GM19023 (cell line): Measurements from ENCODE around the gene FURIN.
"Not testable (repeated sequence)": the region's sequence is repeated elsewhere in the genome, so short reads cannot be mapped to it uniquely, and the experiment has no call there.

Experiments used
- ATAC-seq: cut with Tn5 transposase; IDR thresholded peaks from one replicate; pipeline ENCODE4 v1.9.1; 2021; ENCODE audit warnings: mild to moderate bottlenecking, moderate library complexity; ENCODE audit not compliant: unreplicated experiment

FURIN gene

GRCh38 chr15:90869601-90870353, 1.4 kb downstream of the FURIN start:
- ATAC-seq: no peak

GRCh38 chr15:90870354-90871138, 2.2 kb downstream of the FURIN start:
- ATAC-seq: no peak

GRCh38 chr15:90871139-90871715, 2.8 kb downstream of the FURIN start:
- no peak for ATAC-seq

DNA sequence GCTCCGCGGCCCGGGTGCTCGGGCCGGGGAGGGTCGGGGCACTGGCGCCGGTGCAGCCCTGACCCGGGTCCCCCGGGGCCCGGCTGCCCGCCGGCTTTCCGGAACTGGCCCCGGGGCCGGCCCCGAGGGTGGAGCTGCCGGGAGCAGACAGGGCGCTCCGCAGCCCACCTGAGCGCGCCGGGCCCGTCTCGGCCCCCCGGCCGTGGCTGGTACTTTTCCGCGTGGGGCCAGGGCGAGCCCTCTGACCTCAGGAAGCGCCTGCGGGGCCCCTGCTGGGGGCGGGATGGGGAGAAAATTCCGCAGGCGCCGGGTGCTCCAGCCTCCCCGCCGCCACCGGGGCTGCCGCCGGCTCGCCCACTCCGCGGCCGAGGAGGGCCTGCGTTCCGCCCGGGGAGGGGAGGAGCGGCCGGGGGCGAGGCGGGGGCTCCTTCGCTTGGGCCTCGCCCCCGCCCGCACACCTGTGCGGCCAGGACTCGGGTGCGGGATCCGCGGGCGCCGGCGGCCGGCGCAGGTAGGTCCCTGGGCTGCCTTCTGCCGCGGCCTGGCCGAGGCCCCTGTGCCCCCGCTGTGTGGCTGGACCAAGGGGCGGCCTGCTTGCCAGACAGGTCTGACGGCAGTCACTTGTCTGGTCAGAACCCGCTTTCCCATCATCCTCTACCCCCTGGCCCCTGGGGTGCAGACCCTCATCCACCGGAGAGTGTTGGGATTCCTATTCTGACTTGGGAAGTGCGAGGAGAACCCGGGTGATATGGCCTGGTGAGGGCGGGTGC, 3.5 kb downstream of the FURIN start:
- ATAC-seq: no peak

GRCh38 chr15:90872486-90873184, 4.2 kb downstream of the FURIN start:
- ATAC-seq: no peak

DNA sequence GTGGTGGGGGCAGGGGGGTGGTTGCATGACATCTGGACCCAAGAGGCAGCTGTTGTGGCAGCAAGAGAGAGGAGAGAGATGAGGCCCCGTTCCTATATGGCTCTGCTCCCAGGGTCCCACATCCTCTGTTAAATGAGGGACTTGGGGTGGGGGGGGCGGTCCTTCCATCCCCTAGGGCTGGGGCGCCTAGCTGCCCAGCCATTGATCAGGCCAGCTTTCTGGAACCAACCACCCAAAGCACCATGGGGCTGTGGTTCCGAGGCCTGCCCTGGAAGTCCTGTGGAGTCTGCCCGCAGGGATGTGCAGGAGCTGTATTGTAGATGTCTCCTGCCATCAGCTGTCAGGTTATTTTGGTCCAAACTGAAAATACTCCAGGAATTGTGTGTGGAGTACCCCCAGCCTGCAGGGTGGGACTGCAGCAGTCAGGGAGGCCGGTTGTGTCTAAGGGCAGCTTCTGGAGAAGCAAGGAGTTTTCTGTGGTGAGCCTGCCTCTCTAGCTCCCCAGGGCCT, 5.2 kb downstream of the FURIN start:
- no peak for ATAC-seq

GRCh38 chr15:90873998-90874605, 5.7 kb downstream of the FURIN start:
- no peak for ATAC-seq

DNA sequence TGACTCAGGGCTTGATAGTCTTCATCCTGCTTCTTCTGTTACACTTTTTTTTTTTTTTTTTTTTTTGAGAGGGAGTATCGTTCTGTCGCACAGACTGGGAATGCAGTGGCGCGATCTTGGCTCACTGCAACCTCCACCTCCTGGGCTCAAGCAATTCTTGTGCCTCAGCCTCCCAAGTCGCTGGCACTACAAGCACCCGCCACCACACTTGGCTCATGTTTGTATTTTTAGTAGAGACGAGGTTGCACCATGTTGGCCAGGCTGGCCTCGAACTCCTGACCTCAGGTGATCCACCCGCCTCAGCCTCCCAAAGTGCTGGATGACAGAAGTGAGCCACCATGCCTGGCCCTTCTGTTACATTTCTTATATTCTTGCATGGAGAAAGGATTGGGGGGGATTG, 6.6 kb downstream of the FURIN start:
- ATAC-seq: not testable (repeated sequence)

DNA sequence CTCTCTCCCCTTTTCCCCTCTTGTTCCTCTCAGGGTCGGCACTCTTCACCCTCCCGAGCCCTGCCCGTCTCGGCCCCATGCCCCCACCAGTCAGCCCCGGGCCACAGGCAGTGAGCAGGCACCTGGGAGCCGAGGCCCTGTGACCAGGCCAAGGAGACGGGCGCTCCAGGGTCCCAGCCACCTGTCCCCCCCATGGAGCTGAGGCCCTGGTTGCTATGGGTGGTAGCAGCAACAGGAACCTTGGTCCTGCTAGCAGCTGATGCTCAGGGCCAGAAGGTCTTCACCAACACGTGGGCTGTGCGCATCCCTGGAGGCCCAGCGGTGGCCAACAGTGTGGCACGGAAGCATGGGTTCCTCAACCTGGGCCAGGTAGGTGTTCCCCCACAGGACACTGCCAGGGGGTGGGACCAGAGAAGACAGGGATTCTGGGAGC, 7.2 kb downstream of the FURIN start:
- ATAC-seq: no peak

- ATAC-seq: no peak
These were observed 7.7 kb downstream of the FURIN start for GRCh38 chr15:90876046-90876445.

- no peak for ATAC-seq
These were observed 8.3 kb downstream of the FURIN start for GRCh38 chr15:90876512-90877170.

GRCh38 chr15:90877315-90877714, 8.9 kb downstream of the FURIN start:
- ATAC-seq: no peak

DNA sequence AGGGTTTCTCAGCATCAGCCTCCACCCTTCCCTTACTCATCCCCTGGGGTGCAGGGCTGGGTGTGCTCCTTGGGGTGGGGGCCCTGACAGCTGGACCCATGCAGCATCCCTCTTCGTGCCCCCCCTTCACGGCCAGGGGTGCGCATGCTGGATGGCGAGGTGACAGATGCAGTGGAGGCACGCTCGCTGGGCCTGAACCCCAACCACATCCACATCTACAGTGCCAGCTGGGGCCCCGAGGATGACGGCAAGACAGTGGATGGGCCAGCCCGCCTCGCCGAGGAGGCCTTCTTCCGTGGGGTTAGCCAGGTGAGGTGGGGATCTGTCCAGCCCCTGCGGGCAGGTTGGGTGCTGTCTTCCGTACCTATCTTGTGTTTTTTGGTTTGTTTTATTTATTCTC, 9.6 kb downstream of the FURIN start:
- ATAC-seq: no peak

DNA sequence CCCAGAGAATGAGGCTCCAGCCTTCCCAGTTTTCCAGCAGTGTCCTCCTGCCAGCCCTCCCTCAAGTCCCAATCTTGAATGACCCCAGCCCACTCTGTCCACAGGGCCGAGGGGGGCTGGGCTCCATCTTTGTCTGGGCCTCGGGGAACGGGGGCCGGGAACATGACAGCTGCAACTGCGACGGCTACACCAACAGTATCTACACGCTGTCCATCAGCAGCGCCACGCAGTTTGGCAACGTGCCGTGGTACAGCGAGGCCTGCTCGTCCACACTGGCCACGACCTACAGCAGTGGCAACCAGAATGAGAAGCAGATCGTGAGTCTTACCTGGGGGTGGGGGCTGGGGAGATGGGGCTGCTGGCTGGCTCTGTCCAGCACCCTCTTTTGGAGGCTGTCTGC, 10.3 kb downstream of the FURIN start:
- ATAC-seq: no peak

GRCh38 chr15:90879730-90880366, 11.5 kb downstream of the FURIN start:
- ATAC-seq: no peak

- no peak for ATAC-seq
These were observed 12.2 kb downstream of the FURIN start for GRCh38 chr15:90880381-90881145.

GRCh38 chr15:90881181-90881977, 13.0 kb downstream of the FURIN start:
- no peak for ATAC-seq
